ENCODE data around the gene ASTN1.

The ASTN1 gene

DNA sequence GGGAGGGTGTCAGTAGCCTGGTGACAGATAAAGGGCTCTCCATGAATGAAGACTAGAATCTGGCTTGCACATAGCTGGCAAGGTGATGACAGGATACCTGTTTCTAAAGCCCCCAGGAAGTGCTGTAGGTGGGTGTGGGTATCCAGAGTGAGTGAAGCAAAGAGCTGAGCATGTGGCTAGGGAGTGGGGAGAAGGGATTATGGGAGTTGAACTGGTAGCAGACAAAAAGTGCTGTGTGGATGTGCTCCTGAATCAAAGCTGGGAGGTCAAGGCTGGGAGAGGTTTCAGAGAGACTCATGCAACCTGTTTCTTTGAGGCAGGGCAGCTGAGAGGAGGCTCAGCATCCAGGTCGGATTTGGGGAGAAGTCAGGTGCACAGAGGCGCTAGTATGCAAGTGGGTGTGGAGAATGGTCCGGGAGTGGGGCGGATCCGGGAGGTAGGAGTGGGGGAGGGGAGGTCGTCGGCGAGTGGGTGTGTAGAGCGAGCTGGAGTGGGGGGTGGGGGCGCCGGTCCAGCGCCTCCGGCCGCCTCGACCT, 600 bp downstream of the ASTN1 start:
- DNase-seq (ENCODE audit: low spot score), result no peak

DNA sequence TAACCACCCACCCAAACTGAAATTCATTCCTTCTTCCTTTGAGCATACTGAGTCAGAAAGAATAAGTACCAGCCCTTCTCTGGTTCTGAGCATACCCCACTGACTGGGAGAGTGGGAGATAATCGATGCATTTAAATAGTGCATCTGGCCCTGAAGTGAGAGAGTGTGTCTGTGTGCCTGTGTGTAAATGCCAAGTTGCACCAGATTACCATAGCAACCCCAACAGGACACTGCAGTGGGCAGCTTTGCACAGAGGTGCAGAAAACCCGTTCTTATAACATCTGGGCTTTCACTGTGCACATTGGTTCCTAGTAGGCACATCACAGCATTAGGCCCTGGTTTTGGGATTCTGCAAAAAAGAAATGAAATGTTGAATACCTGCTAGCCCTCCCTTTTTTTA, 2.3 kb downstream of the ASTN1 start:
- DNase-seq (ENCODE audit: low spot score), result no peak

DNA sequence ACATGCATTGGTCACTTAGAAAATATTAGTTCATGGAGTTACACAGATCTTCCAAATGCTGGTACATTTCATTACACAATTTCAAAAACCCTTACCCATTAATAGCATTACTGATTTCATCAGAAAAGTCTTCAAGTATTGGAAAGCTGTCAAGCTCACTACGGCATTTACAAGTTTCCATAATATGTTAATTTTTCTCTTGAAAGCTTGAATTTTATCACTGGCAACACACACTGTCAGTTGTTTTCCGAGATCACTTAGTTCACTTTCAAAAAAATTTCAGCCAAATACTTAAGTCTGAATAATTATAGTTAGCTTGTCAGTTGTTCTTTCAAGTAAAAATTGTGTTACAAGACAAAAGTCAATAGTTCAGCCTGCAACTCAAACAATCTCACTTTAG, 18.0 kb downstream of the ASTN1 start:
- no peak for DNase-seq (ENCODE audit: low spot score)

DNA sequence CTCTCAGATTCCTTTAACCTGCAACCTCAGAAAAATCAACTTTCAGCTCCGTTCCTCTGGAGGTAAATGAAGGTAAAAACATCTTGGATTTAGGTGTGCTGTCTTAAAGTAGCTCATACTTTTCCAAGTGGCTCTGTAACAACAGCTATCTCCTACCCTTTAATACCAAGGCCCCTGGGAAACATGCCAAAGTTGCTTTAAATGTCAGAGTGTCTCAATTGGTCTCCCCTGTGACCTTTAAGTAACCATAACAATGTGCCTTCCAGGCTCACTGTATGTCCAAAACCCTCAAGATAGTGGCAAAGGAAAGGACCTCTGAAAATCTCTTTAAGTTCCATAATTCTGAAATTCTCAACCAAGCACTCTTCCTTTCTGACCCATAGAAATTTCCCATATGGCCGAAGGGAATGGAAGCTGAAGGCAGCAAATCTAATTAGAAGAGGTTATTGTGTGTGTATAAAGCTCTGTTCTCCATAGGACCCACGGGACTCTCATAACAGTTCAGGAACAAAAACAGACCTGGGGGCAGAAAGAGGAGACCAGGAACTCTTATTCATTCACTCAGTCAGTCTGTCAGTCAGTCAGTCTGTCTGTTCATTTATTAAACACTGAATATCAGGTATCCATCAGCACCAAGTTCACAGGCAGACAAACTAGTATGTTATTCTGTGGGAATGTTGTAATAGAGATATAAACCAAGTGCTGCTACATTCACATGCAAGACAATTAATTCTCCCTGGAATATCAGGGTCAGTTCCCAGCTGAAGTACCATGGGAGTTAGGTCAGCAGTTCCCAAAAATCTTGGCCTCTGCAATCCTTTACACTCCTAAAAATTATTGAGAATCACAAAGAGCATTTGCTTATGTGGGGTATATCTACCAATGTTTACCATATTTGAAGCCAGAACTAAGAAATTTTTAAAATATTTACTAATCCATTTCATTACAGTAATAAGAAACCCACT, 19.1 kb downstream of the ASTN1 start:
- no peak for DNase-seq (ENCODE audit: low spot score)

DNA sequence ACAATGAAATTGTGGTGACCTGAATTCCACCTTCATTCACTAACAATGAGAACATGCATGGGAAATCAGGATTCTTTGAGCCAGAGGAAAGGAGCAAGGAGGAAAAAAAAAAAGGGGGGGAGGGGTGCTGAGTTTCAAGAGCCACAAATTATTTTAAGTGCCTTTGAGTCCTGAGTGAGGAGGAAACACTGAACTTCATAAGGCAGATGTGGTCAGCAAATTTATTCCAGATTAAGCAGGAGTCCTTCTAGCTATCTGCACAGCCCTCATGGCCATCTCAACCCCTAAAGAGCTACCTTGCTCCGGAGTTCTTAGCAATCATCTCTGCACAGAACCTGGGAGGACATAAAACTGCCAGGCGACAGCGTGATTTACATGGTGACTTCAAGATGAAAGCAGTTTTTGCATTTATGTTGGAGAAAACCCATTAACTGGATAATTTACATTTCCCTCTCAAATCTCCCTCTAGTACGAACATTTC, 21.7 kb downstream of the ASTN1 start:
- DNase-seq (ENCODE audit: low spot score), result no peak

DNA sequence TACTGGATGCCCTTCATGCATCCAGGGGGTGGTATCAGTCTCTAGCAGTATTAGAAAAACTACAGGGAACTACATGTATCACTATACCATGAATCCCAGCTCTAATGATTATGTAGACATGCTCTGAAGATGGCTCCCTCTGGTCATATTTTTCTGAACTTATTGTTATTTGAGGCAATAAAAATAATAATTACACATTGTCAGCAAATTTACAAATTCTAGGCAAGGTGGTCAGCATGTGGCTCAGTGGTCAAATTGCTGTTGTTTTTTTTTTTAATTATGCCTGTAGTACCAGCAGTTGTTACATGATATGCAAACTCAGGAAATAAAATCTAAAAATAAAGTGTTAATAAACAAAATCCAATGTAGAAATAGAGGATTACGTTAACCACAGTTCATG, 22.5 kb downstream of the ASTN1 start:
- no peak for DNase-seq (ENCODE audit: low spot score)

DNA sequence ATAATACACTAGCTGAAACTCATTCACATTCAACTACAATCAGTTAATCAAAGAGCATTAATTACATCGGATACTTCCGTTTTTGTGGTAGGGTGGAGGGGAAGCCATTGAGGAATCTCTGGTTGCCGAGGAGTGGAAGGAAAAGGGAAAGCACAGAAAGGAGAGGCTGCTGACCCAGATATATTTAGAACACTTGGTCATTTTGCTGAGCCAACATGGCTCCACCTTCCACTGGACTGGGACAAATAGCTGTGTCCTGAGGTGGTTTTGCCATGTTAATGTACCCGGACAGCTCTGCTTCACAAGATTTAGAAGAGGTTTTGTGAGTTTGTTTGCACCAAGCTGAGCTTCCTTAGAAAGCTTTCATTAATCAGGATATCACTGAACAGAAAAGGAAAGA, 26.2 kb downstream of the ASTN1 start:
- DNase-seq (ENCODE audit: low spot score), result no peak

DNA sequence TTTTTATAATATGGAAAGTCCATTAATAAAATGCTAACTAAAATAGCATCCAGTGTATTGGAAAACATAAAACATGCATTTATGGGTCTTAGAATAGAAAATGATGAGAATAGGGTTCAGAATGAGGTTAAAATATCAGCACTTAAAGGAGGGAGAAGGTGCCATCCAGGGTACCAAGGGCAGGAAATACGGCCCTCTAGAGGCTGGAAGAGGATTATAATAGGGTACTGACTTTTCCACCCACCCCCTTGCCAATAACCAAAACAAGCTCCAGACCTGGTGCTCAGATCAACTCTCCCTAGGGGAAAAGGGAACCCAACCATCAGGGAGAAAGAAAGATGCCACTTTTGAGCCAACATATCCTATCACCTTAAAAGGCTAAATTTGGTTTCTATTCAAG, 26.7 kb downstream of the ASTN1 start:
- DNase-seq (ENCODE audit: low spot score), result no peak

DNA sequence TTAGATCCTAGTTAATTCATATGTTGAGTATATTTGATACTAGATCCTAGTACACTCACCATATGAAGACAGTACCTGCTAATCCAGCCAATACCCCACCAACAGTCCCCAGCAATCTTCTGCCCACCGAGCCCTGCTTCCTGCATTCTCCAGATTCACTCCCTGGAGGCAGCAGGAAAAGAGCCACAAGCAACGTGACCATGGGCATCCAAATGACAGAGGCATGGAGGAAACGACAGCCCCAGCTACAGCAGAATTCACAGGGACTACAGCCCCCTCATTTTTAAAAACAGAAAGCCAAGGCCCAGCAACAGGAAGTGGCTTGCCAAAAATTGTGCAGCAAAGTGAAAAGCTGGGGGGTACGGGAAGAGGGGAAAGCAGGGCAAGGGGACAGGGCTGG, 29.3 kb downstream of the ASTN1 start:
- no peak for DNase-seq (ENCODE audit: low spot score)

DNA sequence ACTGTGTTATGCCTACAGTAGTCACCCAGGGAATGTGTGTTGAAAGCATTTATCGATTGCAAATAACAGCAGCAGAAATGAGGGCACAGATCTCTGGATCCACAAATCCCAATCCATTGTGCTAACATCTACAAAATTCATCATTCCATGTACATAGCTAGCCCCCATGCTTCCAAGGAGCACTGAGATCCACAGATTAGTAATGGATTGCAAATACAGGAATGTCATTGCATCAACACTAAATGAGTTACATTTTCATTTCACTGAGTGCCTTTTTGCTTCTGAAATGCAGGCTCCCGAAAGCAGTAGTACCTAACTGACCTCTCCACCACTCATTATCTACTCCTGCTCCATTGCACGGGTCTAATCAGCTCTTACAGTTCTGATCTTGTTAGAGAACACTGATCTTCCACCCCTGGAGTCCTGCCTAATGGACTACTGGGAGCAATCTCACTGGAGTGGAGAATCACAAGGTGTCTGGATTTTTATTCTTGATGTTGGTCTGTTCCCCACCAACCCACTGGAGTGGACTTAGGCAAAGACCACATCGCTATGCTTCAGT, 30.5 kb downstream of the ASTN1 start:
- no peak for DNase-seq (ENCODE audit: low spot score)

DNA sequence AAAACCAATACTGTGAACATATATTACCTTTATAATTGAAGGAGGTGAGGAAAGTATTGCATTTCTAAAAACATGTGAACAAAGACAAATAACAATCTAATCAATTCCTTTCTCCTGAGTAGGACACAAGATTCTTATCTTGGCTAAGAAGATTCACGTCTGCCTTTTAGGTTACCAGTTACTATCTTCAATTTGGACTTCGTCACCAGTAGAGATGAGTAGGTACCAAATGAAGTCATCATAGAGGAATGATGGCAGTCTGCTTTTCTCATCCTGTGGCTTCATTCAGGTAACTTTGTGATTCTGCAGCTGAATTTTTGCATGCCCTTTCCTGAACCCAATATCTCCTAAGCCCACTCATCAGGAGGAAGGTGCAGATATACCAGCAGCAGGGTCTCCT, 32.4 kb downstream of the ASTN1 start:
- DNase-seq (ENCODE audit: low spot score), result no peak

DNA sequence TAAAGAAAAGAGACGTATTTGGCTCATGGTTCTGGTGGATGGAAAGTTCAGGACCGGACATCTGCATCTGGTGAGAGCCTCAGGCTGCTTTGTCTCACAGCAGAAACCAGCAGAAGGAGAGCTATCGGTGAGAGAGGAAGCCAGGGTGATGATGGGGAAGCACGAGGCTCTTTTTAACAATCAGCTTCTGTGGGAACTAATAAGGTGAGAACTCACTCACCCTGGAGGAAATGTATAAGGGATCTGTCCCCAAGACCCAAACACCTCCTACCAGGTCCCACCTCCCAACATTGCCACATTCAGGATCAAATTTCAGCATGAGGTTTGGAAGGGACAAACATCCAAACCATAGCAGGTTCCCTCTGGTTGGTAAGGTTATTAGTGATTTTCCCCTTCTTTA, 32.8 kb downstream of the ASTN1 start:
- no peak for DNase-seq (ENCODE audit: low spot score)

DNA sequence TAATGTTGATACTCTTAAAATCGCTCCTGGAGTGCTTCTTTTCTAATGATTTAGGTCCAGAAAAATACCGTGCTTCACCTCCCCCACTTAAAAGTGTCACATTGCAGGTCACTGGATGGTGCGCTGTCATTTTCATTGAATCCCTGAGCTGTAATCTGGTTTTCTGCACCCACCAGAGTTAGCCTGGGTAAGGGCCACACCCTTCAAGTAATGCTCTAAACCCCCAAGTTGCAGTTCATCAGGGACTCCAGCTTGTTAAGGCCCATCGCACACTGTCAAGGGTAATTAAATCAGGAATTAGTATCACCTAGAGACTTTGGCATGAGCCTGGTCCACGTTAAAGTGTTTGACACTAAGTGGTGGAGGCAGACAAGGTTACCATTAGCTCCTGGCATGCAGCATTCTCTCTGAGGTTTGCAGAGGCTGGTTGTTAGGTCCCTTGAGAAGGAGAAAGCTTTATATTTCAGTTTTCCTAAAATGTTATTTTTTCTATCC, 34.0 kb downstream of the ASTN1 start:
- DNase-seq (ENCODE audit: low spot score), result no peak

DNA sequence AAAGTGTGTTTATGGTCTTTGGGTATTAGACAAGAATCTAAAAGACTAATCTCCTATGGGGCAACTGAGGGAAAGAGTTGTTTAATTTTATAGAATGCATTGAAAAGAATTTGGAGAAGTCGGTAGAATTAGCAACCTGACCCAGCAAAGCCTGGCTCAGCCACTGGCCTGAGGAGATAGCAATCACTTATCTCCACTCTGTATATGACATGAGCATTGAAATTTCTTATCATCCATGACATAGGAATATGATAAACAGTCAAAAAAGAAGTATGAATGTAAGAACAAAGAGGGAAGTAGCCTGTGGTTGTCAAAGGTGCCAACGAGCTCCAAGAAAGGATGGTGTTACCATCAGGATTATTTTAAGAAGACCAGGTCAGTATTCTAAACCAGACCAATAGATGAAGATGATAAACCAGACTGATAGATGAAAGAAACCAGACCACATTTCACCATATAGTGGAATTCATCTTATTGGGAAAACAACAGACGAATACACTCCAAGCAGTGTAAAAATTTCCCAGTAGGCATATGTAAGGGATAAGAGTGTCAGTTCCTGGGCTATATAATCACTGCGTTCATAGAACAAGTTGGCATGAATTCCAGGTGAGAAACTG, 35.7 kb downstream of the ASTN1 start:
- DNase-seq (ENCODE audit: low spot score), result no peak

DNA sequence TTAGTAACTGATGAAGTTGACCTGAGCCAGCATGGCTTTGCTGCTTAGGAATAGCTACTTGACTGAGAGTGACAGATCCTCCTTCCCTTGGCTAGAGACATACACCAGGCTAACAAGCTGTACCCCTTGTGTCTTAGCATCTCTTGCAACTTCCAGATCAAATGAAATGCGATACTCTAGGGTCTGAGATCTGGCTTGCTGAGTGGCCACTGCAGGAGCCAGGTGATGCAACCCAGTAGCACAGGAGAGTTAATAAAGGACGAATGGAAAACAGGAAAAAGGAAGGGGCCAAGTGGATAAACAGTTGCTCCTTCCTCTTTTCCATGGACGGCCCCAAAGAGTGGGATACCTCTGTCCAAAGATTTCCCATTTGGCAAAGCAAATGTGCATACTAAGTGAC, 38.2 kb downstream of the ASTN1 start:
- no peak for DNase-seq (ENCODE audit: low spot score)

DNA sequence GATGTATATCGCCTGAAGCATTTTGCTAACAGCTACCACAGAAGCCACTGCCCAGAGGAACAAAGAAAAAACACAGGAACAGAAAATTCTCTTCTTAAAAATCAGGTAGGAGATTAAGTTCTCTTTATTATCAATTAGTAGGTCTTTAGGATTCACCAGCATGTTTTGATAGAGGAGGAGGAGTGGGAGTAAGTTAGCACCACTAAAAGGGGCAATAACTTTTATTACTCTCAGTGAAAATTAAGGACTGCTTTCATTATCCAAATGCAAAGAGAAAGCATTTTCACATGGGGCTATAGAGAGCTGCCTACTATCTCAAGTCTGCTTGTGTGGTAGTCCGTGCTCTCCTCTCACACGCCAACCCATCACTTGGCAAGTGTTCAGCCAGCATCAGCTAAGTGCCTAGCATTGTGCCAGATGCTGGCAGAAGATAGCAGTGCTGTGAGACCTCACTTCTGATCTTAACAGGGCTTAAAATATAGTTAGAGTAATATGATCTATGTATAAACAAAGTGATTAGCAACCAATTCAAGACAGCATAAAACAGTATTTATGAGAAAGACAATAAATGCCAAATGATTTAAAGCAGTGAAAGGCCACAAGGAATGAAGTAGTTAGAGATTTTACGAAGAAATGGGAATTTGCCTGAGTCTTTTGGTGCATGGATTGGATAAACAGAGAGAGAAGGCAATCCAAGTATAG, 39.8 kb downstream of the ASTN1 start:
- no peak for DNase-seq (ENCODE audit: low spot score)

DNA sequence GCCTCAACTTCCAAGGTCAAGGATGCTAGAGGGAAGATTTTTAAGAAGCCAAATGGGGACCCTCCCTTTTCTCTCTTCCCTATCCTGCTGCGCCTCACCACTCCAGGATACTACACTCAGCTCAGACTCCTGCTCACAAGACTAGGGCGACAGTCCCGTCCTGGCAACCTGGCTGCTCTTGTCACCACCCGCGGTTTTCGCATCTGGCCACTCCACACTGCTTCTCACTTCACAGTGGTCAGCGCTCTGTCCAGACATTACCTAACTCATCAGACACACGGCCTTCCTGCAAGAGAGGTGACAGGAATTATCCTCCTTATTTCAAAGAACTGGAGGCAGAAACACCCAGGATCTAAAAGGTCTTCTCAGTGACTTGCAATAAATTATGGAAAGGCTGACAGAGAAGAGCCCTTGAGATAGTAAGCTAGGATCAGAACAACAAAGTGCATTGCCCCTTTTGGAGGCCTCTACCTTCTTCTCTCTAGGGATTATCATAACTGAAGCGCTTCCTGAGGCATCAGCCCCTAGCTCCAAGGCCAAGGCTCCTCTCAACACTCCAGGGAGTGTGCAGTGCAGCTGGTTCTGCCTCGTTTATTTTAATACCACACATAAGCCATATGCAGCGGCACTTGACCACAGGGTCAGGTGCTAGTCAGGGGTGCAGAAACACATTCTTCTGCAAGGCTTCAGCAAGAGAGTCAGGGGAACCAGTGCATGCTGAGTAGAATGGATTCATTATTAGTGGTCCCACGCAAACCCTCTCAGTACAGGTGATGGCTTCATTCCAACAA, 41.9 kb downstream of the ASTN1 start:
- no peak for DNase-seq (ENCODE audit: low spot score)

DNA sequence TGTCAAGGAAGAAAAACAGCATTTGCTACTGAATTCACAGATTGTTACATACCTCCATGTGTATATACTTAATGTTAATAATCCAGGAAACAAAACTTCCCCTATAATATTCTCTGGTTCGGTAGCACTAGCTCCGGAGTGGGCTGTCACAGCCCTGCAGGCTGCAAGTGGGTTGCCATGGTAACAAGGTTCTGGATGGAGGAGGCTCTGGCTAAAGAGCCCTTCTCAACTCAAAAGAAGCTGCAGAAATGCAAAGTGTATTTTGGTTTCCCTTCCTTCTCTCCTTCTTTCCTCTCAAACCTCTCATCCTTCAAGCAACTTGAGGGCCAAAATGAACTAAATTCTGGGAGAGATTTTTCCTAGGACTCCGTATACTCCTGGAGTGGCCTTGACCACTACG, 45.2 kb downstream of the ASTN1 start:
- no peak for DNase-seq (ENCODE audit: low spot score)

DNA sequence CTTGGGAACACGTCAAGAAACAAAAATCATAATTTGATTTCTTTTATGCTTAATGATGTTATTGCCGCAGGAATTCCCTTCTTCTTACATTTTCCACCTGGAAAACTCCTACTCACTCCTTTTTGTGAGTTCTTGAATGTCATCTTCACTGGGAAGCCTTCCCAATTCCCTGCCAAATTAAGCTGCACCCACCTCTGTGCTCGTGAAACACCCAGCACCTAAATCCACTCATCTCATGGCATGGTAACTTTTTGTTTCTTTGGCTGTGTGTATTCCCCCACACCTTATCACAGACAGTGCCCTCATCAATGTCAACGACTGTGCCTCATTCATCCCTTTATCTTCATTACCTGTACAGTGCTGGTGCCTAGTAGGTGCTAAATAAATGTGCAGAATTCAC, 45.6 kb downstream of the ASTN1 start:
- DNase-seq (ENCODE audit: low spot score), result no peak

DNA sequence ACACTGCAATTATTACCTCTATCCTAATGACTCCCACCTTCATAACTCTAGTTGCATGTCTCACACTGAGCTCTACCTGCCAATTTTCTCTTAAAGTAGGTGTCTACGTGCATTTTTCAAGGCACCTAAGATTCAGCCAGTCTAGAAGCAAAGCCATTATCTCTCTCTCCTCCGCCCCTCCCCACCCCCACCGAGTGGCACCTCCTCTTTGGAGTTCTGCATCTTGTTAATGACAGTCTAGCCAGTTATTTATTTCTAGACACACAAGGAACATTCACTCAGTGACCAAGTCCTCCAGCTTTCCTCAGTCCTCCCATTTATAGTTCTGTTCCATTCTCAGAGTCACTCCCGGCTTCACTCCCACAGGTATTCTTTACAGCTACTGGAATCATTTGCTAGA, 47.6 kb downstream of the ASTN1 start:
- DNase-seq (ENCODE audit: low spot score), result no peak

DNA sequence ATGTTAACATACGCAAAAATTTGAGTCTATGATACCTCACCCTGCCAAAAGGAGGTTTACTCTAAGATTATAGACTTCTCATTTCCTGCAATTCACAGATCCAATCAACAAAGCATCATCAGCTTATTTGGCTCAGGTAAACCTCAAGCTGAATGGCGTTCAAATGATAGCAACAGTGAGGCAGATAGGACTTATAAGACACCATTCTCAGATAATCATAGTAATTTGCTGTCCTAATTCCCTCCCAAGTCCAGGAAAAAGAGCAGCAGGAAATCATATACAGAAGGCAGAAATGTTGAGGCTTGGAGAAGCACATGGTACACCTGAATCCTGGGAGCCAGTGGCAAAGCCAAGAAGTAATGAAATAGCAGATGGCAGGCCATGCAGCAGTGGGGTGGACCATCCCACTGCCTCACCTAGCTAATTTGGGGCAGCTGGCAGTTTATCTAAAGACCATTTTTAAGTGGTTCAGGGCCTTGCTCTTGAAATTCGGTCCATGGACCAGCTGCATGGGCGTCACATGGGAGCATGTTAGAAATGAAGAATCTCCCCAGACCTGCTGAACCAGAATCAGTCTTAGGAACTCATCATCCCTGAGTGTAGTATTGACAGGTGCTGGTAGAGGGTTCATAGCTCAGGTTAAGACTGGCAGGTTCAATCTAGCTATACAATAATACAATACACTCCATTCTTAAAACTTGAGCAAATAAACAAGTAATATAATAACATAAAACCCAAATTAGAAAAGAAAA, 57.7 kb downstream of the ASTN1 start:
- DNase-seq (ENCODE audit: low spot score), result no peak

Measured in NAMALWA (cell line).